HEK293 (cell line): ENCODE measurements around the gene ERVK3-1.
"Not testable (repeated sequence)": the region's sequence is repeated elsewhere in the genome, so short reads cannot be mapped to it uniquely, and the experiment has no call there.

Source experiments
- CTCF ChIA-PET: fragments of 350-600 bp; formaldehyde crosslinking; extraction: SDS; loops from one replicate; lab custom pipeline; 2021; ENCODE audit warnings: antibody characterized with exemption; lab: Yijun Ruan, JAX
- POLR2A ChIA-PET: fragments of 300-600 bp; formaldehyde crosslinking; extraction: SDS; loops from one replicate; lab custom pipeline; 2020; ENCODE audit warnings: antibody characterized with exemption, inconsistent platforms; lab: Yijun Ruan, JAX
- H3K27ac ChIP-seq: fragments of 200-500 bp; sonication (Bioruptor generic); 2 replicates; pipeline ENCODE4 v1.5.1; 2014; ENCODE audit warnings: low read depth, low read length, control low read depth, inconsistent platforms; ENCODE audit errors: extremely low read depth
- H3K36me3 ChIP-seq, 2 experiments: fragments of 200-500 bp in 1 of 2; sonication (Bioruptor generic) in 1 of 2; 1 replicate in 1 of 2; 2 replicates in 1 of 2; pipeline ENCODE4 v1.5.1; 2014 to 2017; ENCODE audit warnings: inconsistent platforms in 2 of 2, low read length in 2 of 2; ENCODE audit not compliant: control insufficient read depth in 2 of 2, insufficient read depth in 1 of 2
- H3K4me1 ChIP-seq: fragments of 200-500 bp; sonication (Bioruptor generic); 2 replicates; pipeline ENCODE4 v1.5.1; 2014; ENCODE audit warnings: mild to moderate bottlenecking, low read length, inconsistent platforms; ENCODE audit not compliant: control insufficient read depth, insufficient read depth
- H3K4me3 ChIP-seq: 2 replicates; pipeline ENCODE4 v1.5.1; 2011; ENCODE audit warnings: low read depth, mild to moderate bottlenecking, control low read depth, low read length, moderate library complexity
- H3K9me3 ChIP-seq: fragments of 200-500 bp; sonication (Bioruptor generic); 2 replicates; pipeline ENCODE4 v1.5.1; 2014; ENCODE audit warnings: low read depth, low read length, inconsistent platforms; ENCODE audit not compliant: control insufficient read depth, insufficient read depth
- GLI2 ChIP-seq: fragments of 450-650 bp; formaldehyde crosslinking; IDR thresholded peaks from 2 replicates; pipeline ENCODE4; 2017; ENCODE audit warnings: missing biosample characterization, missing genetic modification characterization, low read depth, borderline replicate concordance
- MEIS1 ChIP-seq: sonication (generic); formaldehyde crosslinking; IDR thresholded peaks from 2 replicates; pipeline ENCODE4 v1.8.1; 2022; ENCODE audit warnings: missing genetic modification reagents, mild to moderate bottlenecking, borderline replicate concordance
- MYNN ChIP-seq: fragments of 450-650 bp; formaldehyde crosslinking; IDR thresholded peaks from 2 replicates; pipeline ENCODE4 v1.5.1; 2016; ENCODE audit warnings: missing biosample characterization, missing genetic modification characterization, borderline replicate concordance
- OVOL3 ChIP-seq: fragments of 450-650 bp; formaldehyde crosslinking; IDR thresholded peaks from 2 replicates; pipeline ENCODE4 v1.5.1; 2016; ENCODE audit warnings: missing biosample characterization, missing genetic modification characterization
- SALL2 ChIP-seq: fragments of 450-650 bp; formaldehyde crosslinking; IDR thresholded peaks from 2 replicates; pipeline ENCODE4 v1.5.0; 2017; ENCODE audit warnings: missing biosample characterization, mild to moderate bottlenecking, missing genetic modification characterization, borderline replicate concordance
- WT1 ChIP-seq: fragments of 450-650 bp; formaldehyde crosslinking; IDR thresholded peaks from 2 replicates; pipeline ENCODE4 v1.5.1; 2016; ENCODE audit warnings: missing biosample characterization, missing genetic modification characterization
- ZBTB8A ChIP-seq: fragments of 450-650 bp; formaldehyde crosslinking; IDR thresholded peaks from 2 replicates; pipeline ENCODE4 v1.5.1; 2016; ENCODE audit warnings: missing biosample characterization, missing genetic modification characterization
- ZIC2 ChIP-seq: fragments of 450-650 bp; formaldehyde crosslinking; IDR thresholded peaks from 2 replicates; pipeline ENCODE4 v1.5.1; 2016; ENCODE audit warnings: missing biosample characterization, missing genetic modification characterization
- ZNF169 ChIP-seq: fragments of 450-650 bp; formaldehyde crosslinking; IDR thresholded peaks from 2 replicates; pipeline ENCODE4 v1.5.1; 2016; ENCODE audit warnings: missing biosample characterization, missing genetic modification characterization
- ZNF239 ChIP-seq: fragments of 450-650 bp; formaldehyde crosslinking; IDR thresholded peaks from 2 replicates; pipeline ENCODE4 v1.5.1; 2016; ENCODE audit warnings: missing biosample characterization, missing genetic modification characterization
- ZNF274 ChIP-seq, 2 experiments: fragments of 200-500 bp in 1 of 2; fragments of 450-650 bp in 1 of 2; sonication (Bioruptor generic) in 1 of 2; formaldehyde crosslinking in 1 of 2; IDR thresholded peaks; 2 replicates each; pipeline versions ENCODE4 v1.5.1 to v1.6.1; 2014 to 2016; ENCODE audit warnings: borderline replicate concordance in 1 of 2, inconsistent platforms in 1 of 2, low read length in 1 of 2, missing biosample characterization in 1 of 2, missing genetic modification characterization in 1 of 2
- ZNF302 ChIP-seq: fragments of 450-650 bp; formaldehyde crosslinking; IDR thresholded peaks from 2 replicates; pipeline ENCODE4 v1.5.1; 2016; ENCODE audit warnings: missing biosample characterization, missing genetic modification characterization, low read depth
- ZNF311 ChIP-seq: fragments of 450-650 bp; formaldehyde crosslinking; IDR thresholded peaks from 2 replicates; pipeline ENCODE4 v1.5.1; 2017; ENCODE audit warnings: missing biosample characterization, missing genetic modification characterization, borderline replicate concordance
- ZNF426 ChIP-seq: fragments of 450-650 bp; formaldehyde crosslinking; IDR thresholded peaks from 2 replicates; pipeline ENCODE4 v1.5.1; 2017; ENCODE audit warnings: missing biosample characterization, missing genetic modification characterization, mild to moderate bottlenecking, inconsistent platforms, moderate library complexity
- ZNF521 ChIP-seq: fragments of 450-650 bp; formaldehyde crosslinking; IDR thresholded peaks from 2 replicates; pipeline ENCODE4 v1.5.1; 2017; ENCODE audit warnings: missing biosample characterization, mild to moderate bottlenecking, missing genetic modification characterization
- ZNF571 ChIP-seq: fragments of 450-650 bp; formaldehyde crosslinking; IDR thresholded peaks from 2 replicates; pipeline ENCODE4 v1.5.0; 2017; ENCODE audit warnings: missing biosample characterization, missing genetic modification characterization
- ZNF791 ChIP-seq: fragments of 450-650 bp; formaldehyde crosslinking; IDR thresholded peaks from 2 replicates; pipeline ENCODE4 v1.5.1; 2016; ENCODE audit warnings: missing biosample characterization, missing genetic modification characterization
- ZNF830 ChIP-seq: fragments of 450-650 bp; IDR thresholded peaks from 2 replicates; pipeline ENCODE4 v1.5.0; 2018; ENCODE audit warnings: missing biosample characterization, missing genetic modification characterization, low read depth, mild to moderate bottlenecking, moderate library complexity
- TF ChIP-seq, protein P1 (sequence below): fragments of 450-650 bp; formaldehyde crosslinking; IDR thresholded peaks from 2 replicates; pipeline ENCODE4 v1.5.1; 2016; ENCODE audit warnings: missing biosample characterization, missing genetic modification characterization
- TF ChIP-seq, protein P2 (sequence below): fragments of 450-650 bp; formaldehyde crosslinking; IDR thresholded peaks from 2 replicates; pipeline ENCODE4 v1.5.1; 2016; ENCODE audit warnings: missing biosample characterization, missing genetic modification characterization, low read depth
- TF ChIP-seq, protein P3 (sequence below): sonication (generic); formaldehyde crosslinking; IDR thresholded peaks from 2 replicates; pipeline ENCODE4 v1.8.1; 2022; ENCODE audit warnings: mild to moderate bottlenecking, moderate library complexity, missing genetic modification reagents

Gene ERVK3-1

DNA sequence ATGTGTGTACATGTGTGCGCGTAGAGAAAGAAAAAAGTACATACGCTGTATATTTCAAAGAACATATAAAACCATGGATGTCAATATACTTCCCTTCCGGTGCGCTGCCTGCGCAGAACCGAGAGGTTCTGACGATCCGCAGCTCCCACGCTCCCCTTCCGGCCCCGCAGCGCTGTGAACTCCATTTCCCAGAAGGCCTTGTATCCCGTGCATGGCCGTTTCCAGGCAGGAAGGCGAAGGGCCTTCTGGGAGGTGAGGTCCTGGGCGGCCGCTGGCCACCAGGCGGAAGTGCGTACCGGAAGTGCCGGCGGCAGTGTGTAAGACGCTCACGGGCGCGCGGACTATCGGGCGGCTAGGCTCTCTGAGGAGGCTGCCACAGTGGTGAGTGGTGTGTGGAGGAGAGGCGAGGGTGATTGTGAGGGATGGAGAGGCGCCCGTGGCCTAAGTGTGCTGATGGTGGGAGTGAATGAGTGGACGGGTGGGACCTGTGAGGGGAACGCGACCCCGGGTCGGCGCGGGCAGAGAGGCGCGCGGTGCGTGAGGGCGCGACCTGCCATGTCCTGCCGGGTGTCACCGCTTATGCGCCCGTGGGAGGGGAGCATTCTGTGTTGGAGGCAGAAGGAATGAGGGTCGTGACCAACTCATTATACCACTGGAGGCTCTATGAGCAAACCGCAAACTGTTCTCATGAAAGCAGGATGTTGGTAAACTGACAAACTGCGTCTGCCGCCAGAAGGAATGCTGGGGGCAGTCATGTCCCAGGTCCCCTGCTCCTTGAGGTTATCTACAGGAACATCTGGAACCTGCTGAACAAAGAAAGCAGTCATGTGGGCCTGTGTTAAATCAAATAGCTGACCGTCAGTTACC, at the start of gene ERVK3-1 (continued):
- TF ChIP-seq ZNF426 (no peak), ZNF521 (tag by site-specific recombination) (no peak), MEIS1 (CRISPR knock-in tag) (no peak), MYNN (tag by site-specific recombination) (no peak)

DNA sequence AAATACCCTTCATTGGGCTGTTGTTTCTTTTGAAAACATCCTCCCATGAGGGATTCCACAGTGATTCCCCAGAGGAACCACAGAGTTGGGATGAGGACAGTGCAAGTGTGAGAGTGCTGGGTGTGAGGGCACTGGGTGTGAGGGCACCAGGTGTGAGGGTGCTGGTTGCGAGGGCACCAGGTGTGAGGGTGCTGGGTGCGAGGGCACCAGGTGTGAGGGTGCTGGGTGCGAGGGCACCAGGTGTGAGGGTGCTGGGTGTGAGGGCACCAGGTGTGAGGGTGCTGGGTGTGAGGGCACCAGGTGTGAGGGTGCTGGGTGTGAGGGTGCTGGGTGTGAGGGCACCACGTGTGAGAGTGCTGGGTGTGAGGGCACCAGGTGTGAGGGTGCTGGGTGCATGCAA, 46.9 kb upstream of the ERVK3-1 start:
- POLR2A ChIA-PET, H3K9me3 ChIP-seq, H3K4me3 ChIP-seq: not testable (repeated sequence)

DNA sequence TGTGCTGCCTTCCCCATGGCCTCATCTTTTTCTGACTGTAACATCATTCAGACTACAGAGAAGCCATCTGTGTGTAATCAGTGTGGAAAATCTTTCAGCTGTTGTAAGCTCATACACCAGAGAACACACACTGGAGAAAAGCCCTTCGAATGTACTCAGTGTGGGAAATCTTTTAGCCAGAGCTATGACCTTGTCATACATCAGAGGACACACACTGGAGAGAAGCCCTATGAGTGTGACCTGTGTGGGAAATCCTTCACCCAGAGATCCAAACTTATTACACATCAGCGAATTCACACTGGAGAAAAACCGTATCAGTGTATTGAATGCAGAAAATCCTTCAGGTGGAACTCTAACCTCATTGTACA, 43.6 kb upstream of the ERVK3-1 start:
- no peak overlapping the region for H3K4me3 ChIP-seq
- no peak overlapping the region for H3K27ac ChIP-seq
- no peaks in the 10 kb centered on the region for H3K9me3 ChIP-seq
- CTCF ChIA-PET: interaction anchor here (1.7 to 2.2 kb wide), 2 partner anchors 42 to 258 kb away, joined by 5 to 7 read pairs; partner anchors contain the start of gene ZBTB45
- no peak for TF ChIP-seq ZNF571 (tag by site-specific recombination)
- TF ChIP-seq WT1 (tag by site-specific recombination): no peak
- TF ChIP-seq ZNF426: no peak
- TF ChIP-seq ZNF274 (IDR thresholded peaks at IDR 0.05; ENCODE audit: low read length): peak; percentile 75
- no peak for TF ChIP-seq ZNF274 (tag by site-specific recombination; IDR thresholded peaks at IDR 0.05; ENCODE audit: borderline replicate concordance)
- no peak for TF ChIP-seq SALL2
- TF ChIP-seq, all 188 proteins: peak for 1
- peaks cover 3 to 66% of the 10 kb centered on the region in 2 experiments; a peak in 2 of 3 replicates for H3K36me3 ChIP-seq
- POLR2A ChIA-PET: interaction anchor here (0.8 to 1.3 kb wide), 2 partner anchors 14 to 292 kb away, joined by 3 to 4 read pairs; no protein-coding TSS in a partner anchor
- H3K4me1 ChIP-seq: no peaks in the 10 kb centered on the region

More for the DNA sequence above, 46.9 kb upstream of the ERVK3-1 start:
- peaks cover 28 to 89% of the 10 kb centered on the region in 2 experiments for H3K36me3 ChIP-seq
- CTCF ChIA-PET, H3K27ac ChIP-seq, H3K4me1 ChIP-seq: not testable (repeated sequence)

DNA sequence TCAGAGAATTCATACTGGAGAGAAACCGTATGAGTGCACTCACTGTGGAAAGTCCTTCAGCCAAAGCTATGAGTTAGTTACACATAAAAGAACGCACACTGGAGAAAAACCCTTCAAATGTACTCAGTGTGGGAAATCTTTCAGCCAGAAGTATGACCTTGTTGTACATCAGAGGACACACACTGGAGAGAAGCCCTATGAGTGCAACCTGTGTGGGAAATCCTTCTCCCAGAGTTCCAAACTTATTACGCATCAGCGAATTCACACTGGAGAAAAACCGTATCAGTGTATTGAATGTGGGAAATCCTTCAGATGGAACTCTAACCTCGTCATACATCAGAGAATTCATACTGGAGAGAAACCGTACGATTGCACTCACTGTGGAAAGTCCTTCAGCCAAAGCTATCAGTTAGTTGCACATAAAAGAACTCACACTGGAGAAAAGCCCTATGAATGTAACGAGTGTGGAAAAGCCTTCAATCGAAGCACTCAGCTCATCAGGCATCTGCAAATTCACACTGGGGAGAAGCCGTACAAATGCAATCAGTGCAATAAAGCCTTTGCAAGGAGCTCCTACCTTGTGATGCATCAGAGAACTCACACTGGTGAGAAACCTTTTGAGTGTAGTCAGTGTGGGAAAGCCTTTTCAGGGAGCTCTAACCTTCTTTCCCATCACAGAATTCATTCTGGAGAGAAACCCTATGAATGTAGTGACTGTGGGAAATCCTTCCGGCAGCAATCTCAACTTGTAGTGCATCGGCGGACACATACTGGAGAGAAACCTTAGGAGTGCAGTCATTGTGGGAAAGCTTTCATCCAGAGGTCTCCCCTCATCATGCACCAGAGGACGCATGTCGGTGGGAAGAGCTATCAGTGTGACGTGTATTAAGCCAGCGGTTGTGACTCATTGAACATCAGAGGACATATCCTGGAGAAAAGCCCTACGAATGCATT, 42.9 kb upstream of the ERVK3-1 start:
- Histone ChIP-seq H3K36me3 (peaks cover 3 to 60% of the 10 kb centered on the region in 2 experiments; a peak in 2 of 3 replicates), H3K9me3 (no peaks in the 10 kb centered on the region), H3K4me1 (no peaks in the 10 kb centered on the region), H3K27ac (no peak overlapping the region), H3K4me3 (no peak overlapping the region)
- ChIA-PET CTCF (interaction anchor here (1.7 to 2.2 kb wide), 2 partner anchors 43 to 257 kb away, joined by 5 to 7 read pairs; partner anchors contain the start of gene ZBTB45), POLR2A (interaction anchor here (0.5 to 1.5 kb wide), 5 partner anchors 11 to 292 kb away, joined by 3 to 6 read pairs (median 4); no protein-coding TSS in a partner anchor)
- TF ChIP-seq OVOL3 (tag by site-specific recombination): no peak
- 0 out of 2 replicates have a peak, but pooled peaks have one; percentile 48 for TF ChIP-seq ZNF239
- TF ChIP-seq ZNF311 (tag by site-specific recombination): no peak
- TF ChIP-seq ZNF169 (tag by site-specific recombination): 0 out of 2 replicates have a peak, but pooled peaks have one; percentile 7
- TF ChIP-seq, protein P1, sequence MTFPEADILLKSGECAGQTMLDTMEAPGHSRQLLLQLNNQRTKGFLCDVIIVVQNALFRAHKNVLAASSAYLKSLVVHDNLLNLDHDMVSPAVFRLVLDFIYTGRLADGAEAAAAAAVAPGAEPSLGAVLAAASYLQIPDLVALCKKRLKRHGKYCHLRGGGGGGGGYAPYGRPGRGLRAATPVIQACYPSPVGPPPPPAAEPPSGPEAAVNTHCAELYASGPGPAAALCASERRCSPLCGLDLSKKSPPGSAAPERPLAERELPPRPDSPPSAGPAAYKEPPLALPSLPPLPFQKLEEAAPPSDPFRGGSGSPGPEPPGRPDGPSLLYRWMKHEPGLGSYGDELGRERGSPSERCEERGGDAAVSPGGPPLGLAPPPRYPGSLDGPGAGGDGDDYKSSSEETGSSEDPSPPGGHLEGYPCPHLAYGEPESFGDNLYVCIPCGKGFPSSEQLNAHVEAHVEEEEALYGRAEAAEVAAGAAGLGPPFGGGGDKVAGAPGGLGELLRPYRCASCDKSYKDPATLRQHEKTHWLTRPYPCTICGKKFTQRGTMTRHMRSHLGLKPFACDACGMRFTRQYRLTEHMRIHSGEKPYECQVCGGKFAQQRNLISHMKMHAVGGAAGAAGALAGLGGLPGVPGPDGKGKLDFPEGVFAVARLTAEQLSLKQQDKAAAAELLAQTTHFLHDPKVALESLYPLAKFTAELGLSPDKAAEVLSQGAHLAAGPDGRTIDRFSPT (tag by site-specific recombination): no peak
- no peak for TF ChIP-seq ZNF791 (tag by site-specific recombination)
- no peak for TF ChIP-seq ZNF302 (tag by site-specific recombination)
- TF ChIP-seq, protein P2, sequence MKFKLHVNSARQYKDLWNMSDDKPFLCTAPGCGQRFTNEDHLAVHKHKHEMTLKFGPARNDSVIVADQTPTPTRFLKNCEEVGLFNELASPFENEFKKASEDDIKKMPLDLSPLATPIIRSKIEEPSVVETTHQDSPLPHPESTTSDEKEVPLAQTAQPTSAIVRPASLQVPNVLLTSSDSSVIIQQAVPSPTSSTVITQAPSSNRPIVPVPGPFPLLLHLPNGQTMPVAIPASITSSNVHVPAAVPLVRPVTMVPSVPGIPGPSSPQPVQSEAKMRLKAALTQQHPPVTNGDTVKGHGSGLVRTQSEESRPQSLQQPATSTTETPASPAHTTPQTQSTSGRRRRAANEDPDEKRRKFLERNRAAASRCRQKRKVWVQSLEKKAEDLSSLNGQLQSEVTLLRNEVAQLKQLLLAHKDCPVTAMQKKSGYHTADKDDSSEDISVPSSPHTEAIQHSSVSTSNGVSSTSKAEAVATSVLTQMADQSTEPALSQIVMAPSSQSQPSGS (tag by site-specific recombination): no peak
- TF ChIP-seq ZBTB8A (tag by site-specific recombination): no peak
- no peak for TF ChIP-seq ZIC2 (tag by site-specific recombination)
- TF ChIP-seq, protein P3, sequence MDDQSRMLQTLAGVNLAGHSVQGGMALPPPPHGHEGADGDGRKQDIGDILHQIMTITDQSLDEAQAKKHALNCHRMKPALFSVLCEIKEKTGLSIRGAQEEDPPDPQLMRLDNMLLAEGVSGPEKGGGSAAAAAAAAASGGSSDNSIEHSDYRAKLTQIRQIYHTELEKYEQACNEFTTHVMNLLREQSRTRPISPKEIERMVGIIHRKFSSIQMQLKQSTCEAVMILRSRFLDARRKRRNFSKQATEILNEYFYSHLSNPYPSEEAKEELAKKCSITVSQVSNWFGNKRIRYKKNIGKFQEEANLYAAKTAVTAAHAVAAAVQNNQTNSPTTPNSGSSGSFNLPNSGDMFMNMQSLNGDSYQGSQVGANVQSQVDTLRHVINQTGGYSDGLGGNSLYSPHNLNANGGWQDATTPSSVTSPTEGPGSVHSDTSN (CRISPR knock-in tag): no peak
- no peak for TF ChIP-seq GLI2
- TF ChIP-seq ZNF830 (tag by site-specific recombination): no peak
